T-cell (primary cell): ENCODE results near the gene TTYH2. TPM values are rescaled to one million over a fixed set of nuclear protein-coding genes. Genes with fewer than 3 reads are reported as not detected.

Experiments
- ATAC-seq, 4 experiments: fragments of 200-7000 bp in 3 of 4; fragments of 150-1000 bp in 1 of 4; cut with Tn5 transposase; replicated peaks in 1 of 4; 1 replicate in 3 of 4; 2 replicates in 1 of 4; pipeline ENCODE4 v1.10.0; 2021; ENCODE audit warnings: moderate library complexity in 3 of 4, mild to moderate bottlenecking in 2 of 4, moderate number of reproducible peaks in 1 of 4
- CTCF ChIA-PET, 2 donors: fragments of 300-600 bp; sonication (Branson Sonifier 250); formaldehyde crosslinking; loops; one replicate each; lab custom pipeline; 2022; ENCODE audit warnings: antibody characterized with exemption in 2 of 2; lab: Charles Lee
- POLR2A ChIA-PET, 2 donors: fragments of 300-600 bp; sonication (Branson Sonifier 250); formaldehyde crosslinking; loops; one replicate each; lab custom pipeline; 2022; ENCODE audit warnings: antibody characterized with exemption in 2 of 2; lab: Charles Lee
- DNase-seq, 35 experiments: peaks; one replicate each; pipeline versions ENCODE4 v3.0.0 to v3.0.0-alpha.2; 2013 to 2023
- H3K27ac ChIP-seq: one replicate; pipeline ENCODE4 v1.5.1; 2013; ENCODE audit warnings: low read length
- H3K27me3 ChIP-seq, 2 experiments: replicated peaks in 1 of 2; 1 replicate in 1 of 2; 2 replicates in 1 of 2; pipeline versions ENCODE4 v1.6.1 to v1.7.0; 2013; ENCODE audit warnings: low read length in 1 of 2, mixed read lengths in 1 of 2; ENCODE audit not compliant: control insufficient read depth in 2 of 2, insufficient read depth in 2 of 2; ENCODE audit errors: extremely low read depth in 1 of 2
- H3K36me3 ChIP-seq, 2 donors: 1 replicate in 1 of 2; 2 replicates in 1 of 2; pipeline versions ENCODE4 v1.6.1 to v1.7.0; 2013; ENCODE audit warnings: low read length in 1 of 2; ENCODE audit not compliant: control insufficient read depth in 2 of 2, insufficient read depth in 1 of 2; ENCODE audit errors: extremely low read depth in 1 of 2
- H3K4me1 ChIP-seq, 2 experiments: 1 replicate in 1 of 2; 2 replicates in 1 of 2; pipeline versions ENCODE4 v1.6.1 to v1.7.0; 2013; ENCODE audit warnings: low read length in 2 of 2, mixed read lengths in 1 of 2; ENCODE audit not compliant: insufficient read depth in 2 of 2, control insufficient read depth in 1 of 2; ENCODE audit errors: extremely low read depth in 1 of 2
- H3K4me3 ChIP-seq, 2 donors: 1 replicate in 1 of 2; 2 replicates in 1 of 2; pipeline versions ENCODE4 v1.5.1 to v1.7.0; 2013; ENCODE audit warnings: mild to moderate bottlenecking in 2 of 2, low read length in 1 of 2, moderate library complexity in 1 of 2; ENCODE audit not compliant: control insufficient read depth in 1 of 2; ENCODE audit errors: extremely low read depth in 1 of 2
- H3K9me3 ChIP-seq: 2 replicates; pipeline ENCODE4 v1.7.0; 2013
- H3K27ac Mint-ChIP-seq, 2 donors: one replicate each; pipeline ENCODE4 v1.8.0; 2020 to 2021; ENCODE audit warnings: mild to moderate bottlenecking in 2 of 2, mixed read lengths in 2 of 2
- H3K27me3 Mint-ChIP-seq, 2 donors: one replicate each; pipeline ENCODE4 v1.8.0; 2021 to 2022; ENCODE audit warnings: mixed read lengths in 2 of 2
- H3K36me3 Mint-ChIP-seq: one replicate; pipeline ENCODE4 v1.8.0; 2021; ENCODE audit warnings: mixed read lengths
- H3K4me1 Mint-ChIP-seq, 3 donors: one replicate each; pipeline ENCODE4 v1.8.0; 2020 to 2022; ENCODE audit warnings: mixed read lengths in 3 of 3, mild to moderate bottlenecking in 1 of 3
- H3K4me3 Mint-ChIP-seq, 3 donors: one replicate each; pipeline ENCODE4 v1.8.0; 2020 to 2022; ENCODE audit warnings: mild to moderate bottlenecking in 3 of 3, mixed read lengths in 3 of 3, moderate library complexity in 3 of 3
- H3K9me3 Mint-ChIP-seq, 3 donors: one replicate each; pipeline ENCODE4 v1.8.0; 2020 to 2022; ENCODE audit warnings: mixed read lengths in 3 of 3
- WGBS: methylation state at CpG from one replicate; pipeline ENCODE4 v1.1.5; 2013; ENCODE audit warnings: missing lambda C conversion rate; ENCODE audit not compliant: insufficient coverage; 5-methylcytosine and 5-hydroxymethylcytosine counted together
- total RNA-seq, 35 experiments: library from RNA in 6 of 35; stranded (reverse) in 6 of 35; fragments of 120-200 nt in 1 of 35; gene quantifications; one replicate each; pipeline versions ENCODE4 v1.2.1 to v1.2.4 and lab custom pipeline; 2013 to 2026

The TTYH2 gene
- total RNA-seq, 5 donors from 2014 or later (not counting 1 experiment from before 2014, with no cell fraction given), result 10.0 to 21.7 (median 16.0) TPM

DNA sequence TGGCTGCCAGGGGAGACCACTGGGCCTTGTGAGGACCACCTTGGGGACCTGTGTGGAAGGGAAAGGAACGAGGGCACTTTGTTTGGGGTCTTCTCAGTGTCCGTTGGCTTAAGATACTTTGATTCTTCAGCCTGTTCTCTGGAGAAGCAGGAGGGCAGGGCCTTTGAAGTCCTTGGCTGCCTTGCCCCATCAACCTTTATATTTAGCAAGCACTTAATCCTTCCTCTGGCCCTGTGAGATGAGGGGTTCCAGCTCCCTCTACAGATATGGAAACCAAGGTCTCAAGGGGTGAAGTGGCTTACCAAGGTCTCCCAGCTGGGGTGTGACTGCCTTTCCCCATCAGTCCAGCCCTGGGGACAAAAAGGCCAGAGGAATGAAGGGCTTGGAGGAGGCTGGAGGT, 28.5 kb downstream of the TTYH2 start:
- no CpG with 5 or more reads among the region's 2 CpGs for WGBS
- Mint-ChIP-seq H3K27ac (no peak overlapping the region), H3K4me1 (no peaks in the 10 kb centered on the region), H3K9me3 (no peaks in the 10 kb centered on the region), H3K36me3 (peaks cover 15% of the 10 kb centered on the region), H3K27me3 (no peaks in the 10 kb centered on the region), H3K4me3 (no peak overlapping the region)
- no peaks in the 10 kb centered on the region for H3K4me1 ChIP-seq
- ATAC-seq (no peak), DNase-seq (no peak)
- H3K4me3 ChIP-seq, result no peak overlapping the region
- CTCF ChIA-PET, result no interaction called here
- no peaks in the 10 kb centered on the region for H3K27me3 ChIP-seq
- H3K9me3 ChIP-seq, result no peaks in the 10 kb centered on the region
- H3K36me3 ChIP-seq, result peaks cover 3 to 13% of the 10 kb centered on the region in 2 donors
- no peak overlapping the region for H3K27ac ChIP-seq
- POLR2A ChIA-PET, result no interaction called here

- no peak overlapping the region for H3K4me3 Mint-ChIP-seq
- no peaks in the 10 kb centered on the region for H3K4me1 Mint-ChIP-seq
- ChIA-PET POLR2A (no interaction called here), CTCF (no interaction called here)
- Histone ChIP-seq H3K9me3 (no peaks in the 10 kb centered on the region), H3K4me3 (no peak overlapping the region), H3K36me3 (peaks cover 3 to 9% of the 10 kb centered on the region in 2 donors), H3K4me1 (no peaks in the 10 kb centered on the region), H3K27me3 (no peaks in the 10 kb centered on the region), H3K27ac (no peak overlapping the region)
- DNase-seq, result no peak
- WGBS, result 88% methylated on average over 12 of the region's 13 CpGs
- H3K27me3 Mint-ChIP-seq, result no peaks in the 10 kb centered on the region
- H3K9me3 Mint-ChIP-seq, result no peaks in the 10 kb centered on the region
- no peak overlapping the region for H3K27ac Mint-ChIP-seq
- ATAC-seq, result no peak
- H3K36me3 Mint-ChIP-seq, result peaks cover 15% of the 10 kb centered on the region
Measured at GRCh38 chr17:74243013-74243755, 29.8 kb downstream of the TTYH2 start.

DNA sequence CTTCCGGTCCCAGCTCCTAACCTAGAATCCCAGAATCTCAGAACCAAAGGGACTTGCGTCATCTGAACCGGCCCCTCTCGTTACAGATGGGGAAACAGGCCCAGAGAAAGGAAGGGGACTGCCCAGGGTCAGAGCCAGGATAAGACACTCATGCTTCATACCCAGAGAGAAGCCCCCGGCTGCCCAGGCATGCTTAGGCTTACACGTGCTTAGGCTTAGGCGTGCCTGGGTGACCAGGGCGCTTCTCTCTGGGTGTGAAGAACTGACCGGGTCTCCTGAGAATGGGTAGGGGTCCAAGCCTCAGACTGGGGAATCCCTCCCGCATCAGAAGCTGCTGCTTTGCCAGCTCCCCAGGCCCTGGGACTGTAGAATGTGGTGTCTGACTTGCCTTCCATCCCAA, 30.8 kb downstream of the TTYH2 start:
- Histone ChIP-seq H3K4me3 (no peak overlapping the region), H3K4me1 (no peaks in the 10 kb centered on the region), H3K36me3 (peaks cover 3 to 7% of the 10 kb centered on the region in 2 donors), H3K9me3 (no peaks in the 10 kb centered on the region), H3K27ac (no peak overlapping the region), H3K27me3 (no peaks in the 10 kb centered on the region)
- 94% methylated on average over 9 of the region's 10 CpGs for WGBS
- peaks cover 12% of the 10 kb centered on the region for H3K36me3 Mint-ChIP-seq
- H3K4me1 Mint-ChIP-seq, result no peaks in the 10 kb centered on the region
- no peaks in the 10 kb centered on the region for H3K9me3 Mint-ChIP-seq
- no peak overlapping the region for H3K27ac Mint-ChIP-seq
- H3K27me3 Mint-ChIP-seq, result no peaks in the 10 kb centered on the region
- no peak overlapping the region for H3K4me3 Mint-ChIP-seq
- DNase-seq, result no peak
- ChIA-PET CTCF (no interaction called here), POLR2A (no interaction called here)
- no peak for ATAC-seq

DNA sequence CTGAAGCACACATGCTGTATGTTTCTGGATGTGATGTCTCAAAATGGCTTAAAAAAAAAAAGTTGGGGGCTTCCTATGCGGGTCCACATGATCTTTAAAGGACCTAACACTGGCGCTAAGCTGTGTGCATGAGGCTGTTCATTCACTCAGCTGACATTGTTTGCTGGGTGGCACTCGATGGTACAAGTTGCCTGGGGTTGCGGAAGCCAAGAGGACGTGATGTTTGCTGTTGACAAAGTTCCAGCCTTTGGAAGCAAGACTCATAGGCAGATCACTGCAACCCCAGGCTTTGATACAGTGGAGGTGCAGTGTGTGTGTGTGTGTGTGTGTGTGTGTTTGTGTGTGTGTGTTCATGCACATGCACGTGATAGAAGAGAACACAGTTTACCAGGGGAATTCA, 31.2 kb downstream of the TTYH2 start:
- Histone ChIP-seq H3K4me1 (no peaks in the 10 kb centered on the region), H3K27me3 (no peaks in the 10 kb centered on the region), H3K36me3 (peaks cover 3 to 7% of the 10 kb centered on the region in 2 donors), H3K4me3 (no peak overlapping the region), H3K27ac (no peak overlapping the region), H3K9me3 (no peaks in the 10 kb centered on the region)
- 97% methylated on average over 5 of the region's 6 CpGs for WGBS
- H3K9me3 Mint-ChIP-seq, result no peaks in the 10 kb centered on the region
- ChIA-PET CTCF (no interaction called here), POLR2A (no interaction called here)
- peaks cover 8% of the 10 kb centered on the region for H3K36me3 Mint-ChIP-seq
- no peak overlapping the region for H3K4me3 Mint-ChIP-seq
- peaks cover 0 to 2% (median 0%) of the 10 kb centered on the region in 3 donors for H3K4me1 Mint-ChIP-seq
- ATAC-seq (no peak), DNase-seq (no peak)
- H3K27me3 Mint-ChIP-seq, result no peaks in the 10 kb centered on the region
- H3K27ac Mint-ChIP-seq, result no peak overlapping the region

DNA sequence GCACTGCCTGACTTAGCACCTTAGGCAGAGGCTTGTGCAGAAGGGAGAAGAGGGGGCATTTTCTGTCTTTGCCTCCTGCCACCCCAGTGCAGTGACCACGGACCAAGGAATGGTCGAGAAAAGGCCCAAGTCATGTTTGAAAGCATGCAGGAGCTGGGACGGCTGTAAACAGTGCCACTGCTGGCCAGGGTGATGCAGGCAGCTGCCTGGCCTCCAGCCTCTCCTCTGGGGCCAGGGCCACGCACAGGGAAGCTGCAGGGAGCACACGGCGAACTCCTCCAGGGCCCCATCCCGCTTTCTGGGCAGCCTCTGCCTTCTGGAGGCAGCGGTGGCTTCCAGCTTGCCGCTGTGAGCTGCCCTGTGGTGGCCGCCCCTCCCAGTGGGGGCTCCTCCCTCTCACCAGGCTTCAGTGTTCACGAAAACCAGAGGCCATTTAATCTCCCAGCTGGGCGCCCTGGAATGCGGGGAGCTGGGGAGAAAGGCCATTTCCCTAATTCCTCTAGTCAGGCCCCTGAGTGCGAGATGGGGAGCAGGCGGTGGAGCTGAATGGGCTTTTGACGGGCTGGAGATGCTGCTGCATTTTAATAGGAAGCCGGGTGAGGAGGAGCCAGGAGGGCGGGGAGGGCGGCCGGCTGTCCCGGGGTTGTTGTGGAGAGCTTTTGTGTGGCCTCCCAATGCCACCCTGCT, 31.9 kb downstream of the TTYH2 start:
- Mint-ChIP-seq H3K4me3 (no peak overlapping the region), H3K36me3 (peaks cover 4% of the 10 kb centered on the region), H3K27ac (no peak overlapping the region), H3K4me1 (peaks cover 0 to 2% (median 0%) of the 10 kb centered on the region in 3 donors), H3K27me3 (no peaks in the 10 kb centered on the region), H3K9me3 (no peaks in the 10 kb centered on the region)
- no peak overlapping the region for H3K27ac ChIP-seq
- H3K27me3 ChIP-seq, result no peaks in the 10 kb centered on the region
- no peaks in the 10 kb centered on the region for H3K9me3 ChIP-seq
- POLR2A ChIA-PET, result no interaction called here
- H3K4me3 ChIP-seq, result no peak overlapping the region
- DNase-seq (no peak), ATAC-seq (no peak)
- CTCF ChIA-PET, result interaction anchor here in 1 of 2 donors (0.6 kb wide), 1 partner anchor 163 kb away, joined by 4 read pairs; no protein-coding TSS in a partner anchor
- H3K4me1 ChIP-seq, result no peaks in the 10 kb centered on the region
- H3K36me3 ChIP-seq, result peaks cover 3 to 7% of the 10 kb centered on the region in 2 donors
- 85% methylated on average over 14 of the region's 21 CpGs for WGBS

DNA sequence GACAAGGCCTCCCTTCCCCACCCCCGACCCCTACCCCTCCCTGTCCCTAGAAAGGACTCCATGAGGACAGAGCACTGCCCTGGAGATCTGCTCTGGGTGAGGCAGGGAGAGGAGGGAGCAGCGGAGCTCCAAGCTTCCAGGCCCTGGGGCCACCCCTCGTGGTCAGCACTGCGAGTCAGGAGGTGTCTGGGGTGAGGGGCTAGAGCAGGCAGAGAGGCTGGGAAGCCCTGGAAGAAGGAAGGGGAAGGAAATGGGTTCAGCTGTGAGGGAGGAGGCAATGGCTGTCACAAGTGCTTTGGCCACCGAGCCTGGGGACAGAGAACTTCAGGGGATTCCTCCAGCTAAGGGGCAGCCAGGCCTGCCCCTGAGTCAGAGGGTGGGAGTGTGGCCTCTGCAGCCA, 32.5 kb downstream of the TTYH2 start:
- peaks cover 4% of the 10 kb centered on the region for H3K36me3 Mint-ChIP-seq
- H3K27me3 Mint-ChIP-seq, result no peaks in the 10 kb centered on the region
- Histone ChIP-seq H3K4me3 (no peak overlapping the region), H3K27ac (no peak overlapping the region), H3K9me3 (no peaks in the 10 kb centered on the region), H3K36me3 (peaks cover 3 to 7% of the 10 kb centered on the region in 2 donors), H3K4me1 (no peaks in the 10 kb centered on the region), H3K27me3 (no peaks in the 10 kb centered on the region)
- DNase-seq, result no peak
- no peak overlapping the region for H3K4me3 Mint-ChIP-seq
- CTCF ChIA-PET, result interaction anchor here in 1 of 2 donors (0.6 kb wide), 1 partner anchor 162 kb away, joined by 4 read pairs; no protein-coding TSS in a partner anchor
- POLR2A ChIA-PET, result no interaction called here
- no peak for ATAC-seq
- H3K4me1 Mint-ChIP-seq, result peaks cover 0 to 2% (median 0%) of the 10 kb centered on the region in 3 donors
- 77% methylated on average over 3 of the region's 5 CpGs for WGBS
- no peaks in the 10 kb centered on the region for H3K9me3 Mint-ChIP-seq
- no peak overlapping the region for H3K27ac Mint-ChIP-seq
